ENCODE measurements around the gene JAKMIP1. TPM values are rescaled to one million over a fixed set of nuclear protein-coding genes. Genes with fewer than 3 reads are reported as not detected.

The JAKMIP1 gene
- total RNA-seq, 1 experiment from 2014 or later: not detected

- no peak for TF ChIP-seq SIN3A (IDR thresholded peaks at IDR 0.05; ENCODE audit: borderline replicate concordance, insufficient read depth, low read depth, low read length)
- no peak for TF ChIP-seq REST (IDR thresholded peaks at IDR 0.05; ENCODE audit: insufficient read depth in 1 of 2, low read depth in 2 of 2, low read length in 1 of 2)
- TF ChIP-seq CTCF (IDR thresholded peaks at IDR 0.05): no peak
- no peak for TF ChIP-seq POLR2AphosphoS5 (IDR thresholded peaks at IDR 0.05; ENCODE audit: low read depth, low read length)
- TF ChIP-seq TCF7L2 (IDR thresholded peaks at IDR 0.05; ENCODE audit: low read depth, low read length): no peak
- Histone ChIP-seq H3K36me3 (ENCODE audit: control insufficient read depth, insufficient read depth, low read length) (no peaks in the 10 kb centered on the region), H3K4me3 (ENCODE audit: low read depth in 2 of 2, low read length in 2 of 2) (no peak overlapping the region), H3K27ac (ENCODE audit: low read length) (no peak overlapping the region), H3K4me1 (ENCODE audit: control insufficient read depth, insufficient read depth, low read length) (no peaks in the 10 kb centered on the region), H3K27me3 (ENCODE audit: control insufficient read depth, insufficient read depth, low read length) (no peaks in the 10 kb centered on the region), H3K9me3 (ENCODE audit: control insufficient read depth, insufficient read depth, low read depth, low read length) (no peaks in the 10 kb centered on the region)
- BruUV-seq (replicated peaks): no TSS peak
- no peak for DNase-seq (ENCODE audit: low read depth, low spot score)
- intact Hi-C loops (cut with micrococcal nuclease; ENCODE audit: unreplicated experiment): no loop called here
- in situ Hi-C loops (cut with HindIII; ENCODE audit: low pct_unique_long_range_greater_than_20kb, low sequenced_read_pairs): no loop called here
- ChIA-PET POLR2A (no interaction called here), CTCF (no interaction called here)
- no peak for ATAC-seq
Measured at GRCh38 chr4:6178757-6179156, 21.6 kb downstream of the JAKMIP1 start.

GRCh38 chr4:6177587-6178197, 22.7 kb downstream of the JAKMIP1 start:
- Histone ChIP-seq H3K4me1 (ENCODE audit: control insufficient read depth, insufficient read depth, low read length) (no peaks in the 10 kb centered on the region), H3K36me3 (ENCODE audit: control insufficient read depth, insufficient read depth, low read length) (no peaks in the 10 kb centered on the region), H3K4me3 (ENCODE audit: low read depth in 2 of 2, low read length in 2 of 2) (no peak overlapping the region), H3K27ac (ENCODE audit: low read length) (no peak overlapping the region), H3K27me3 (ENCODE audit: control insufficient read depth, insufficient read depth, low read length) (no peaks in the 10 kb centered on the region), H3K9me3 (ENCODE audit: control insufficient read depth, insufficient read depth, low read depth, low read length) (no peaks in the 10 kb centered on the region)
- no peak for ATAC-seq
- intact Hi-C loops (cut with micrococcal nuclease; ENCODE audit: unreplicated experiment): no loop called here
- in situ Hi-C loops (cut with HindIII; ENCODE audit: low pct_unique_long_range_greater_than_20kb, low sequenced_read_pairs): no loop called here
- TF ChIP-seq REST (IDR thresholded peaks at IDR 0.05; ENCODE audit: insufficient read depth in 1 of 2, low read depth in 2 of 2, low read length in 1 of 2): no peak
- TF ChIP-seq CTCF (IDR thresholded peaks at IDR 0.05): no peak
- no peak for TF ChIP-seq SIN3A (IDR thresholded peaks at IDR 0.05; ENCODE audit: borderline replicate concordance, insufficient read depth, low read depth, low read length)
- no peak for TF ChIP-seq POLR2AphosphoS5 (IDR thresholded peaks at IDR 0.05; ENCODE audit: low read depth, low read length)
- no peak for TF ChIP-seq TCF7L2 (IDR thresholded peaks at IDR 0.05; ENCODE audit: low read depth, low read length)
- no TSS peak for BruUV-seq (replicated peaks)
- ChIA-PET POLR2A (no interaction called here), CTCF (no interaction called here)
- no peak for DNase-seq (ENCODE audit: low read depth, low spot score)
